ENCODE results near the gene CCDC12. TPM values are rescaled to one million over a fixed set of nuclear protein-coding genes. Genes with fewer than 3 reads are reported as not detected.

CCDC12 gene
- total and polyA plus RNA-seq, 2 of the 13 experiments (the other 11 are each of a cell fraction or from before 2014, with no cell fraction given) = 30.1 to 49.5 TPM

- Histone ChIP-seq H3K9ac (ENCODE audit: insufficient read depth, low read depth, low read length) (no peak overlapping the region), H3K27me3 (ENCODE audit: control insufficient read depth in 1 of 2, insufficient read depth in 2 of 2, low read length in 2 of 2) (peaks cover 6 to 17% of the 10 kb centered on the region in 2 experiments; a peak in 3 of 5 replicates), H4K20me1 (ENCODE audit: insufficient read depth, low read length) (no peaks in the 10 kb centered on the region), H3K36me3 (replicated peaks in 1 of 2; ENCODE audit: control insufficient read depth in 1 of 2, insufficient read depth in 2 of 2, low read length in 2 of 2) (no peaks in the 10 kb centered on the region), H3K9me3 (ENCODE audit: low read length) (no peaks in the 10 kb centered on the region), H2AFZ (ENCODE audit: low read length) (no peak overlapping the region), H3K4me2 (ENCODE audit: low read depth, low read length) (no peak overlapping the region), H3K27ac (ENCODE audit: extremely low read length, insufficient read depth, low read length) (no peak overlapping the region), H3K79me2 (ENCODE audit: insufficient read depth, low read length) (no peaks in the 10 kb centered on the region), H3K4me3 (replicated peaks in 1 of 3; ENCODE audit: insufficient read depth in 1 of 3, low read depth in 2 of 3, low read length in 3 of 3) (no peak overlapping the region), H3K4me1 (ENCODE audit: insufficient read depth, low read length) (no peaks in the 10 kb centered on the region)
- no peak for DNase-seq (ENCODE audit: low spot score)
- ChIA-PET POLR2A (no interaction called here), CTCF (ENCODE audit: low intra/inter-chr PET ratio, low total read pairs) (no interaction called here)
- TF ChIP-seq ZNF510 (CRISPR knock-in tag; IDR thresholded peaks at IDR 0.05; ENCODE audit: low read depth) (no peak), HOXA7 (CRISPR knock-in tag; IDR thresholded peaks at IDR 0.05) (no peak), USF2 (IDR thresholded peaks at IDR 0.05; ENCODE audit: low read depth, low read length) (no peak), USF2 (CRISPR knock-in tag; IDR thresholded peaks at IDR 0.05; ENCODE audit: borderline replicate concordance) (no peak), SRSF4 (IDR thresholded peaks at IDR 0.05; ENCODE audit: low read depth, low read length, poor library complexity, severe bottlenecking) (no peak), HDAC1 (CRISPR knock-in tag; IDR thresholded peaks at IDR 0.05) (no peak), ZNF616 (CRISPR knock-in tag; IDR thresholded peaks at IDR 0.05; ENCODE audit: low read depth) (no peak), ZBTB1 (CRISPR knock-in tag; IDR thresholded peaks at IDR 0.05; ENCODE audit: borderline replicate concordance) (no peak), MTERF4 (CRISPR knock-in tag; IDR thresholded peaks at IDR 0.05) (no peak), SMC3 (IDR thresholded peaks at IDR 0.05; ENCODE audit: low read length) (no peak), ZFP41 (CRISPR knock-in tag; IDR thresholded peaks at IDR 0.05; ENCODE audit: borderline replicate concordance) (no peak), CERS6 (CRISPR knock-in tag; IDR thresholded peaks at IDR 0.05) (no peak), RFXAP (CRISPR knock-in tag; IDR thresholded peaks at IDR 0.05; ENCODE audit: borderline replicate concordance) (no peak)
- no TSS peak for BruUV-seq (replicated peaks)
- no peak for ATAC-seq
- no peak for FAIRE-seq
- in situ Hi-C loops (cut with HindIII; ENCODE audit: extremely low pct_ligation_motif_present, low pct_unique_long_range_greater_than_20kb) = no loop called here
- 44% methylated on average over 16 of the region's 22 CpGs for WGBS (ENCODE audit: low lambda C conversion rate)
- intact Hi-C loops (cut with micrococcal nuclease; ENCODE audit: unreplicated experiment) = no loop called here
These were observed 77.2 kb downstream of the CCDC12 start for GRCh38 chr3:46899151-46900006.
